Measurements from ENCODE around the gene MALT1. TPM values are rescaled to one million over a fixed set of nuclear protein-coding genes. Genes with fewer than 3 reads are reported as not detected.
A peak's percentile ranks its signal among the peaks of the same experiment; 100 is the strongest.

The MALT1 gene
- total RNA-seq, 1 experiment from 2014 or later = 24.2 TPM

GRCh38 chr18:58792086-58792485 lies 120.8 kb downstream of the MALT1 start:
- Histone ChIP-seq H3K36me3 (ENCODE audit: low read depth, low read length) (no peaks in the 10 kb centered on the region), H3K79me2 (ENCODE audit: low read length) (no peaks in the 10 kb centered on the region), H3K9me2 (replicated peaks; ENCODE audit: low read length) (no peaks in the 10 kb centered on the region), H3K9ac (ENCODE audit: low read length) (no peak overlapping the region), H3F3A (ENCODE audit: low read length, unreplicated experiment) (peaks cover 27% of the 10 kb centered on the region), H3K4me2 (ENCODE audit: low read length) (no peak overlapping the region), H3K4me3 (ENCODE audit: low read length) (no peak overlapping the region), H4K20me1 (ENCODE audit: low read length) (no peaks in the 10 kb centered on the region), H3K9me3 (ENCODE audit: low read length) (no peaks in the 10 kb centered on the region), H3K27ac (ENCODE audit: low read length) (peak overlapping the region; percentile 17; the same call in 1 of the 2 replicates), H2AFZ (ENCODE audit: low read length) (no peak overlapping the region), H3K27me3 (ENCODE audit: low read length) (no peaks in the 10 kb centered on the region), H3K4me1 (ENCODE audit: insufficient read depth, low read length) (peaks cover 52% of the 10 kb centered on the region)
- TF ChIP-seq CTCF (conservative IDR thresholded peaks at IDR 0.05; ENCODE audit: low read depth, low read length) (no peak), EZH2phosphoT487 (IDR thresholded peaks at IDR 0.05; ENCODE audit: borderline replicate concordance, low read length) (no peak), EZH2 (IDR thresholded peaks at IDR 0.05; ENCODE audit: low read length, unreplicated experiment) (no peak)
- POLR2A ChIA-PET (ENCODE audit: unreplicated experiment) = no interaction called here
- ATAC-seq (no peak), DNase-seq (no peak)
- intact Hi-C loops (cut with micrococcal nuclease) = no loop called here
- CTCF ChIA-PET = no interaction called here
- BruUV-seq (replicated peaks) = no TSS peak

DNA sequence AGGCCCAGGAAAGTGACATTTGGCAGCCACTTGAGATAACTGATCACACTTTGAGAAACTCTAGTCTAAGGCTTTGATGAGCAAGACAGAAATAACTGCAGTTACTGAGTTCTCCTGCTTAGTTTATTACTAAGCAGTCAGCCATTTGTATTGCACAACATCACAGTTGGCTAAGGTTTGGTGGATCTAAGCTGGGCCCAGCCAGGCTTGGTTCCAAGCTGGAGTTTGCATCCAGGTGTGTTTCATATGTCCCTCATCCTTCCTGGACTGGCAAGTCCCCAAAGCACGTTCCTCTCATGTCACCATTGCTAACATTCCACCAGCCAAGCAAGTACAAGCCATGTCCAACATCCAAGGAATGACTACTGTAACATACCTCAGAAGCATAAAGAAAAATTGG lies 122.1 kb downstream of the MALT1 start:
- no peaks in the 10 kb centered on the region for H3K79me2 ChIP-seq (ENCODE audit: low read length)
- H4K20me1 ChIP-seq (ENCODE audit: low read length) = no peaks in the 10 kb centered on the region
- no peak overlapping the region for H3K4me2 ChIP-seq (ENCODE audit: low read length)
- H3K36me3 ChIP-seq (ENCODE audit: low read depth, low read length) = no peaks in the 10 kb centered on the region
- H3F3A ChIP-seq (ENCODE audit: low read length, unreplicated experiment) = peaks cover 18% of the 10 kb centered on the region
- no TSS peak for BruUV-seq (replicated peaks)
- CTCF ChIA-PET = no interaction called here
- no peak overlapping the region for H3K9ac ChIP-seq (ENCODE audit: low read length)
- H3K4me3 ChIP-seq (ENCODE audit: low read length) = no peak overlapping the region
- no peak overlapping the region for H2AFZ ChIP-seq (ENCODE audit: low read length)
- intact Hi-C loops (cut with micrococcal nuclease) = loop anchor here (1.0 kb wide), 1 partner anchor 69 kb away; no protein-coding TSS in a partner anchor
- no peaks in the 10 kb centered on the region for H3K9me3 ChIP-seq (ENCODE audit: low read length)
- DNase-seq (peak; percentile 98), ATAC-seq (peak; percentile 18)
- no peaks in the 10 kb centered on the region for H3K9me2 ChIP-seq (replicated peaks; ENCODE audit: low read length)
- peaks cover 40% of the 10 kb centered on the region for H3K4me1 ChIP-seq (ENCODE audit: insufficient read depth, low read length)
- H3K27me3 ChIP-seq (ENCODE audit: low read length) = no peaks in the 10 kb centered on the region
- TF ChIP-seq EZH2phosphoT487 (IDR thresholded peaks at IDR 0.05; ENCODE audit: borderline replicate concordance, low read length) = no peak
- TF ChIP-seq EZH2 (IDR thresholded peaks at IDR 0.05; ENCODE audit: low read length, unreplicated experiment) = no peak
- TF ChIP-seq CTCF (conservative IDR thresholded peaks at IDR 0.05; ENCODE audit: low read depth, low read length) = no peak
- H3K27ac ChIP-seq (ENCODE audit: low read length) = peak overlapping the region; percentile 69
- POLR2A ChIA-PET (ENCODE audit: unreplicated experiment) = no interaction called here

DNA sequence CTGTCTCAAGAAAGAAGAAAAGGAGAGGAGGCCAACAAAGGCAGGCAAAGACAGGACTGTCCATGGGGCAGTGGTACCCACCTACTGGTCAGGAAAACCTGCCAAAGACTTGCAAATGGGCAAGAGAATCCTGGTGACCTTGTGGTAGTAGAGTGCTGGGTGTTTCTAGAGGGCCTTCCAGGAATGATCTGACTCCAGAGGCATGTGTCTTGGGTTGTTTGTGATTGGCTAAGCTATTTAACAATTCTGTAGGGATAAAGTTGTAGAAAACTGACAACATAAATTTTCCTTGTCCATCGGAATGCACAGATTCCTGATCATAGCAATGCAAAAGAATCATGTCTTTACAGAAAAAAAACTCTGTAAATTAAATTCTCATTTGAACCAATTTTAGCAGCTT lies 125.0 kb downstream of the MALT1 start:
- no peaks in the 10 kb centered on the region for H4K20me1 ChIP-seq (ENCODE audit: low read length)
- no peaks in the 10 kb centered on the region for H3K79me2 ChIP-seq (ENCODE audit: low read length)
- H3K36me3 ChIP-seq (ENCODE audit: low read depth, low read length) = no peaks in the 10 kb centered on the region
- H3K9me2 ChIP-seq (replicated peaks; ENCODE audit: low read length) = no peaks in the 10 kb centered on the region
- BruUV-seq (replicated peaks) = no TSS peak
- TF ChIP-seq EZH2phosphoT487 (IDR thresholded peaks at IDR 0.05; ENCODE audit: borderline replicate concordance, low read length) (no peak), EZH2 (IDR thresholded peaks at IDR 0.05; ENCODE audit: low read length, unreplicated experiment) (no peak), CTCF (conservative IDR thresholded peaks at IDR 0.05; ENCODE audit: low read depth, low read length) (no peak)
- H3F3A ChIP-seq (ENCODE audit: low read length, unreplicated experiment) = peaks cover 5% of the 10 kb centered on the region
- ChIA-PET CTCF (interaction anchor here (0.6 kb wide), 1 partner anchor 600 kb away, joined by 4 read pairs; no protein-coding TSS in a partner anchor), POLR2A (ENCODE audit: unreplicated experiment) (no interaction called here)
- no peak overlapping the region for H2AFZ ChIP-seq (ENCODE audit: low read length)
- no peak overlapping the region for H3K9ac ChIP-seq (ENCODE audit: low read length)
- no peaks in the 10 kb centered on the region for H3K9me3 ChIP-seq (ENCODE audit: low read length)
- H3K4me3 ChIP-seq (ENCODE audit: low read length) = no peak overlapping the region
- H3K4me2 ChIP-seq (ENCODE audit: low read length) = no peak overlapping the region
- ATAC-seq = no peak
- H3K4me1 ChIP-seq (ENCODE audit: insufficient read depth, low read length) = peaks cover 15% of the 10 kb centered on the region
- H3K27ac ChIP-seq (ENCODE audit: low read length) = no peak overlapping the region
- no peaks in the 10 kb centered on the region for H3K27me3 ChIP-seq (ENCODE audit: low read length)
- intact Hi-C loops (cut with micrococcal nuclease) = no loop called here
- DNase-seq = no peak

Measured in PC-3 (cell line).